Memory B cell (primary cell): Measurements from ENCODE around the gene VIL1.

Experiments
- ATAC-seq: fragments of 150-1000 bp; cut with Tn5 transposase; 2 replicates; pipeline ENCODE4 v1.10.0; 2021; ENCODE audit warnings: low read depth, mild to moderate bottlenecking, moderate library complexity
- DNase-seq, 2 donors: peaks; one replicate each; pipeline ENCODE4 v3.0.0; 2022; ENCODE audit warnings: low spot score in 2 of 2
- H3K27ac Mint-ChIP-seq: one replicate; pipeline ENCODE4 v1.8.0; 2022; ENCODE audit warnings: mild to moderate bottlenecking, moderate library complexity, mixed read lengths
- H3K27me3 Mint-ChIP-seq: one replicate; pipeline ENCODE4 v1.8.0; 2022; ENCODE audit warnings: mixed read lengths
- H3K36me3 Mint-ChIP-seq: one replicate; pipeline ENCODE4 v1.8.0; 2022; ENCODE audit warnings: mild to moderate bottlenecking, mixed read lengths
- H3K4me1 Mint-ChIP-seq: one replicate; pipeline ENCODE4 v1.8.0; 2022; ENCODE audit warnings: mixed read lengths
- H3K4me3 Mint-ChIP-seq: one replicate; pipeline ENCODE4 v1.8.0; 2022; ENCODE audit warnings: mild to moderate bottlenecking, moderate library complexity, mixed read lengths
- H3K9me3 Mint-ChIP-seq: one replicate; pipeline ENCODE4 v1.8.0; 2022; ENCODE audit warnings: mixed read lengths

Gene VIL1

DNA sequence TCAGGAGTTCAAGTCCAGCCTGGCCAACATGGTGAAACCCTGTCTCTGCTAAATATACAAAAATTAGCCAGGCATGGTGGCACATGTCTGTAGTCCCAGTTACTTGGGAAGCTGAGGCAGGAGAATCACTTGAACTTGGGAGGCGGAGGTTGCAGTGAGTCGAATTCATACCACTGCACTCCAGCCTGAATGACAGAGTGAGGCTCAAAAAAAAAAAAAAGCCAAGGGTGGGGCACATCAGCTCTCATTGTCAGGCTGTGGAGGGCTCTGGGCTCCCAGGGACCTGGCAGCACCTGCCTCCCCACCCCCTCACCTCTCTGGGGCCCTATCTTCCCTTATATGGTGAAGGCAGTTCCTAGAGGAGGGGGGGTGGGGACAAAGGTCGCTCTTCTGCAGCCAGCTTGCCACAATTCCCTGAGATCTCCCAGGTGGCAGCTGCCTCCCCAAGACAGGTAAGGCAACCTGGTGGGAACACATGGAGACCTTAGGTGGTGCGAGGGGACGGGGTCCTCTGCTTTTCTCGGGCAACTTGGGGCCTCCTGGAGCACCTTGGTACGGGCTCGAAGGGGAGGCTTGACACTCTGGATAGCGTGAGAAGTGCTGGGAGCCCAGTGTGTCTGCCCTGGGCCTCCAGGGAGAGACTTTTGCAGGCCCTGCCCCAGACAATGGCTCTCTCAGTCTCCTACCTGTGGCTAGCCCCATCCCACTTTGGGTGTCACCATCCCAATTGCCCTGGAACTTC lies at the start of gene VIL1:
VIL1 (plus strand) TSS at position 407 of the 742 bp plus-strand sequence. CDS start 4,656 bp downstream, outside the sequence.
- Mint-ChIP-seq H3K27me3 (peaks cover 3% of the 10 kb centered on the region), H3K9me3 (no peaks in the 10 kb centered on the region), H3K4me1 (no peaks in the 10 kb centered on the region), H3K36me3 (no peaks in the 10 kb centered on the region), H3K4me3 (no peak within 1 kb of the TSS), H3K27ac (no peak within 1 kb of the TSS)
- ATAC-seq = no peak
- DNase-seq = no peak

DNA sequence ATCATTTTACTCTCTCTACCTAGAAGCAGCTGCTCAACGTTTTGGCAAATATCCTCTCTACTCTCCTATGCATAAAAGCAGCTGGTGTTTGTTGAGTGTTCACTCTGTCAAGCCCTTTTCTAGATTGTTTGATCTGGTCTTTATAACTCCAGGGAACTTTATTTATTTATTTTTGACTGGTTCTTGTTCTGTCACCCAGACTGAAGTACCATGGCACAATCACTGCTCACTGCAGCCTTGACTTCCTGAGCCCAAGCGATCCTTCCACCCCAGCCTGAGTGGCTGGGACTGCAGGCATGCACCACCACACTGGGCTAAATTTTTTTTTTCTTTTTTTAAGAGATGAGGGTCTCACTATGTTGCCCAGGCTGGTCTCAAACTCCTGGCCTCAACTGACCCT lies 49.6 kb upstream of the VIL1 start:
- Mint-ChIP-seq H3K27ac (no peak overlapping the region), H3K9me3 (no peaks in the 10 kb centered on the region), H3K36me3 (no peaks in the 10 kb centered on the region), H3K4me1 (peaks cover 17% of the 10 kb centered on the region), H3K4me3 (no peak overlapping the region), H3K27me3 (no peaks in the 10 kb centered on the region)
- DNase-seq = no peak
- no peak for ATAC-seq

DNA sequence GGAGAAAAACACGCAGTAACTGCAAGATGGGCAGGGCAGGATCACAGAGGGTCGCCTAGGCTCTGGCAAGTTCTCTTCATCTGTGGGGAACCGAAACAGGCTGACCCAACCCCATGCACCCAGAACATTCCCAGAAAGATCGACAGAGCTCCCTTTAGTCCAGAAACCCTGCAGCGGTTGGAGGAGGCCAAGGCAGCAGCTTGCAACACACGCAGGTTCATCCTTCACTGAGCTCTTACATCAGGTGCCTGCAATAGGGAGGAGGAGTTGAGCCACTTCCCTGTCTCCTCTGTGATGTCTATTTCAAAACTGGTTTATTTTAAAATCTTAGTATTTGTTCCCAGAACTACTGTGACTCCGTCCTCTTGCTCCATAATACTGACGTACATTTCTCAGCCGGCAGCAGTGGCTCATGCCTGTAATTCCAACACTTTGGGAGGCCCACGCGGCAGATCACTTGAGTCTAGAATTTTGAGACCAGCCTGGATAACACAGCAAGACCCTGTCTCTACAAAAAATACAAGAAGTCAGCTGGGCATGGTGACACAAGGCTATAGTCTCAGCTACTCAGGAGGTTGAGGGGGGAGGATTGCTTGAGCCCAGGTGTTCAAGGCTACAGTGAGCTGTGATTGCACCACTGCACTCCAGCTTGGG lies 48.4 kb upstream of the VIL1 start:
- peaks cover 16% of the 10 kb centered on the region for H3K4me1 Mint-ChIP-seq
- H3K27ac Mint-ChIP-seq = peak overlapping the region; percentile 47
- no peaks in the 10 kb centered on the region for H3K9me3 Mint-ChIP-seq
- ATAC-seq = peak; percentile 37
- no peak for DNase-seq
- no peaks in the 10 kb centered on the region for H3K27me3 Mint-ChIP-seq
- H3K36me3 Mint-ChIP-seq = no peaks in the 10 kb centered on the region
- H3K4me3 Mint-ChIP-seq = no peak overlapping the region

DNA sequence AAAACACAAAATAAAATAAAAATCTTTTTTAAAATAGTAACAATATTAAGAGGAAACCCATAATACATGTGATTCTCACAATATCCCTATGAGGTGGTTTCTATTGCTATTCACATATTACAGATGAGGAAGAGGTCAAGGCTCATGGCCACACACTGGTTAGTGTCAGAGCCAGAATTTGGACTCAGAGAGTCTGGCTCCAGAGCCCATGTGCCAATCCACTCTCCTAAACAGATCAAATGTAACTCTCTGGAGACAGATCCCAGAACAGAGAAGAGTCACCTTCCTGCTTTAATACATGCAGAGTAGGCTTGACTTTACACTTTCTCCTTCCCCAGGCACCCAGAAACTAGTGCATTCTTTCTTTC lies 47.0 kb upstream of the VIL1 start:
- ATAC-seq (no peak), DNase-seq (no peak)
- H3K4me3 Mint-ChIP-seq = no peak overlapping the region
- H3K27me3 Mint-ChIP-seq = no peaks in the 10 kb centered on the region
- no peak overlapping the region for H3K27ac Mint-ChIP-seq
- no peaks in the 10 kb centered on the region for H3K9me3 Mint-ChIP-seq
- H3K36me3 Mint-ChIP-seq = no peaks in the 10 kb centered on the region
- H3K4me1 Mint-ChIP-seq = peaks cover 14% of the 10 kb centered on the region

DNA sequence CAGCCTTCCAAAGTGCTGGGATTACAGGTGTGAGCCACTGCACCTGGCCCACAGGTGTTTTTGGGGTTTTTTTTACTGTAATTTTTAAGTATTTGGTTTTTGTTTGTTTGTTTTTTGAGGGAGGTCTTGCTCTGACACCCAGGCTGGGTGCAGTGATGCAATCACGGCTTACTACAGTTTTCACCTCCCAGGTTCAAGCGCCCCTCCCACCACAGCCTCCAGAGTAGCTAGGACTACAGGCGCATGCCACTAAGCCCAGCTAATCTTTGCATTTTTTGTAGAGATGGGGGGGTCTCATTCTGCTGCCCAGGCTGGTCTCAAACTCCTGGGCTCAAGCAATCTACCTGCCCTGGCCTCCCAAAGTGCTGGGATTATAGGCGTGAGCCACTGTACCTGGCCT lies 44.1 kb upstream of the VIL1 start:
- DNase-seq = no peak
- ATAC-seq = no peak
- peaks cover 10% of the 10 kb centered on the region for H3K4me1 Mint-ChIP-seq
- no peaks in the 10 kb centered on the region for H3K36me3 Mint-ChIP-seq
- H3K9me3 Mint-ChIP-seq = no peaks in the 10 kb centered on the region
- no peaks in the 10 kb centered on the region for H3K27me3 Mint-ChIP-seq
- no peak overlapping the region for H3K4me3 Mint-ChIP-seq
- no peak overlapping the region for H3K27ac Mint-ChIP-seq

DNA sequence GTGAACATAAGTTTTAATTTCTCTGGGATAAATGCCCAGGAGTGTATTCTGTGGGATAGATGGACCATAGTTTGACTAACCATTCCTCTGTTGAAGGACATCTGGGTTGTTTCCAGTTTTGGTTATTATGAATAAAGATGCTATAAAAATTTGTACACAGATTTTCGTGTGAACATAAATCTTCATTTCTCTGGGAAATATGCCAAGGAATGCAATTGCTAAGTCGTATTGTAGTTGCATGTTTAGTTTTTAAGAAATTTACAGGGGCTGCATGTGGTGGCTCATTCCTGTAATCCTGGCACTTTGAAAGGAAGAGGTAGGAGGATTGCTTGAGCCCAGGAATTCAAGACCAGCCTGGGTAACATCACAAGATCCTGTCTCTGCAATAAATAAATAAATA lies 43.7 kb upstream of the VIL1 start:
- Mint-ChIP-seq H3K27me3 (no peaks in the 10 kb centered on the region), H3K4me1 (peaks cover 6% of the 10 kb centered on the region), H3K9me3 (no peaks in the 10 kb centered on the region), H3K27ac (no peak overlapping the region), H3K4me3 (no peak overlapping the region), H3K36me3 (no peaks in the 10 kb centered on the region)
- DNase-seq = no peak
- ATAC-seq = no peak

DNA sequence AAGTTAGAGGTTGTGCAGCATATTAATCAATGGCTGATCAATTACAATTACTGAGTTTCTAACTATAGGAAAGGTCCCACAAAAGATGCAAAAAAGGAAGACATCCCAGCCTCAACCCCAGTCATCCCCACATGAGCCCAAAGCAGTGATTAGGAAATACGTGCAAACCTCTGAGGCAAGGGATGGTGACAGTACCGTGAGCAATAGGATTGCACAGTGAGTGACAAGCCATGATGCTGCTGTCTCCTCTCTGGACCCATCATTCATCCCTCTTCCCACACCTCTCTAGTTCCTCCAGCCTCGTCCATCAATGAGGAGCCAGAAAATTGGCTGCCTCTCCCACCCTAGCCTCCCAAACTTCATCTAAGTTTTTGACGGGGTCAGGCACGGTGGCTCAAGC lies 40.9 kb upstream of the VIL1 start:
- H3K27ac Mint-ChIP-seq = no peak overlapping the region
- H3K27me3 Mint-ChIP-seq = peaks cover 6% of the 10 kb centered on the region
- H3K36me3 Mint-ChIP-seq = no peaks in the 10 kb centered on the region
- ATAC-seq = no peak
- H3K9me3 Mint-ChIP-seq = no peaks in the 10 kb centered on the region
- H3K4me3 Mint-ChIP-seq = no peak overlapping the region
- peaks cover 3% of the 10 kb centered on the region for H3K4me1 Mint-ChIP-seq
- no peak for DNase-seq

DNA sequence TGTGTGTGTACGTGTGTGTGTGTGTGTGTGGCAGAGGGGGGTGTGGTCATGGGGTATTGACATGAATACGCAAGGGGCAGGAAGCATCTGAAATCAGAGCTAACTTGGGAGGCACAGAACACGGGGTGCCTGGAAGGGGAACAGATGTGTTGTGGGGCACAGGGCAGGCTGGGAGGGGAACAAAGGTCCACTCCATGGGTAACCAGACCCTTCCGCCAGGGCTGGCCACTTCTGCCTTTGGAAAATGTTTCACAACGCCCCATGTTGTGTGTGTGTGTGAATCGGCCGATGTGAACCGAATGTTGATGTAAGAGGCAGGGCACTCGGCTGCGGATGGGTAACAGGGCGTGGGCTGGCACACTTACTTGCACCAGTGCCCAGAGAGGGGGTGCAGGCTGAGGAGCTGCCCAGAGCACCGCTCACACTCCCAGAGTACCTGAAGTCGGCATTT lies 37.0 kb upstream of the VIL1 start, which contains the start of gene SLC11A1:
SLC11A1 (plus strand) TSS at position 358 of the 451 bp plus-strand sequence. CDS start 96 bp downstream, outside the sequence.
- Mint-ChIP-seq H3K27ac (peak within 1 kb of the TSS; percentile 73), H3K27me3 (peaks cover 6% of the 10 kb centered on the region), H3K36me3 (no peaks in the 10 kb centered on the region), H3K4me3 (peak within 1 kb of the TSS; percentile 64), H3K4me1 (peaks cover 3% of the 10 kb centered on the region), H3K9me3 (no peaks in the 10 kb centered on the region)
- ATAC-seq = peak; percentile 47
- no peak for DNase-seq

DNA sequence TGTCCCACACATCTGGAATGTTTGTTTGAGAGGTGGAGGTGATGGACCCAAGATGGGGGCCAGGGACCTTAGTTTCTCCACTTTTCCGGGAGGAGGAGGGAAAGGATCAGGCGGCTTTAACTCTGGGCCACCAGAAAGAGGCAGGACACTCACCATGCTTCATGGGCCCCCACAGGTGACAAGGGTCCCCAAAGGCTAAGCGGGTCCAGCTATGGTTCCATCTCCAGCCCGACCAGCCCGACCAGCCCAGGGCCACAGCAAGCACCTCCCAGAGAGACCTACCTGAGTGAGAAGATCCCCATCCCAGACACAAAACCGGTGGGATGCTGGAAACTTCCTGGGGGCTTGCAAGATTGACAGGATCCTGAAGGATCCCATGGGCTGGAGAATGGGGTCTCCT lies 36.1 kb upstream of the VIL1 start:
- no peak overlapping the region for H3K27ac Mint-ChIP-seq

DNA sequence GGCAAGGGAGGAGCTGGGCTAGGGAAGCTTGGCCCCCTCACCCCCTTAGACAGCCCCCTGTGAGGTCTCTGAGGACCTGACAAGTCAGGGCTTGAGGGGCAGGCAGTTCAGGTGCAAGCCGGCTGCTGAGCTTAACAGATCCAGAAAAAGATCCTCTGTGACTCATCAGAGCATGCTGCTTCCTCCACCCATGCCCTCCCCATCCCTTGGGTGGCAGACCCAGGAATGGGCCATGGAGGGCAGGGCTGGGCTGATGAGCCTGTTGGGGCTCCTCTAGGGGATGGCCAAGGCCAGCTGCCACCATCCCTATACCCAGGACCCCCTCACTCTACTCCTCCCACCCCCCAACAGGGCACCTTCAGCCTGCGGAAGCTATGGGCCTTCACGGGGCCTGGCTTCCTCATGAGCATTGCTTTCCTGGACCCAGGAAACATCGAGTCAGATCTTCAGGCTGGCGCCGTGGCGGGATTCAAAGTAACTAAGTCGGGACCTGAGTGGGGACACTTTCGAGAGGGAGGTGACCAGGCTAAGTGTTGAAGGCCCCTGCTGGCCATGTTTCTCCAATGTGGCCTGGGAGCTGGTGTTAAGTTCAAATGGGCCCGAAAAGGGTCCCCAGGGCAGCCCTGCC lies 34.9 kb upstream of the VIL1 start:
- no peak for ATAC-seq
- no peaks in the 10 kb centered on the region for H3K36me3 Mint-ChIP-seq
- H3K4me3 Mint-ChIP-seq = no peak overlapping the region
- H3K4me1 Mint-ChIP-seq = peaks cover 6% of the 10 kb centered on the region
- no peaks in the 10 kb centered on the region for H3K9me3 Mint-ChIP-seq
- DNase-seq = no peak
- H3K27ac Mint-ChIP-seq = no peak overlapping the region
- peaks cover 8% of the 10 kb centered on the region for H3K27me3 Mint-ChIP-seq

More for the DNA sequence above, 36.1 kb upstream of the VIL1 start:
- Mint-ChIP-seq H3K27me3 (peaks cover 8% of the 10 kb centered on the region), H3K36me3 (no peaks in the 10 kb centered on the region), H3K4me1 (peaks cover 6% of the 10 kb centered on the region), H3K9me3 (no peaks in the 10 kb centered on the region), H3K4me3 (no peak overlapping the region)
- no peak for DNase-seq
- ATAC-seq = no peak

DNA sequence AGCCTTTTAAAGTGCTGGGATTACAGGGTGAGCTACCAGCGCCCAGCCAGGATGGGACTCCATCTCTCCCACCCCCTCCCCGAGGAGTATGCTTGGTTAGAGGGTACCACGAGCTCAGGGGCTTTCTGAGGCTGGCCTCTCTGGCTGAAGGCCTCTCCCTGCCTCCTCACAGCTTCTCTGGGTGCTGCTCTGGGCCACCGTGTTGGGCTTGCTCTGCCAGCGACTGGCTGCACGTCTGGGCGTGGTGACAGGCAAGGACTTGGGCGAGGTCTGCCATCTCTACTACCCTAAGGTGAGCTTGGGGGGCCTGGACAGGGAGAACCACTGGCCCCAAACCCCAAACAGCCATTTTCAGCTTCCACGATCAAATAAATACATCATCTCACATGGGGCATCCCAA lies 33.9 kb upstream of the VIL1 start:
- H3K9me3 Mint-ChIP-seq = no peaks in the 10 kb centered on the region
- no peaks in the 10 kb centered on the region for H3K36me3 Mint-ChIP-seq
- H3K4me1 Mint-ChIP-seq = peaks cover 6% of the 10 kb centered on the region
- no peak for DNase-seq
- no peak overlapping the region for H3K27ac Mint-ChIP-seq
- no peak for ATAC-seq
- H3K27me3 Mint-ChIP-seq = peaks cover 8% of the 10 kb centered on the region
- H3K4me3 Mint-ChIP-seq = no peak overlapping the region

DNA sequence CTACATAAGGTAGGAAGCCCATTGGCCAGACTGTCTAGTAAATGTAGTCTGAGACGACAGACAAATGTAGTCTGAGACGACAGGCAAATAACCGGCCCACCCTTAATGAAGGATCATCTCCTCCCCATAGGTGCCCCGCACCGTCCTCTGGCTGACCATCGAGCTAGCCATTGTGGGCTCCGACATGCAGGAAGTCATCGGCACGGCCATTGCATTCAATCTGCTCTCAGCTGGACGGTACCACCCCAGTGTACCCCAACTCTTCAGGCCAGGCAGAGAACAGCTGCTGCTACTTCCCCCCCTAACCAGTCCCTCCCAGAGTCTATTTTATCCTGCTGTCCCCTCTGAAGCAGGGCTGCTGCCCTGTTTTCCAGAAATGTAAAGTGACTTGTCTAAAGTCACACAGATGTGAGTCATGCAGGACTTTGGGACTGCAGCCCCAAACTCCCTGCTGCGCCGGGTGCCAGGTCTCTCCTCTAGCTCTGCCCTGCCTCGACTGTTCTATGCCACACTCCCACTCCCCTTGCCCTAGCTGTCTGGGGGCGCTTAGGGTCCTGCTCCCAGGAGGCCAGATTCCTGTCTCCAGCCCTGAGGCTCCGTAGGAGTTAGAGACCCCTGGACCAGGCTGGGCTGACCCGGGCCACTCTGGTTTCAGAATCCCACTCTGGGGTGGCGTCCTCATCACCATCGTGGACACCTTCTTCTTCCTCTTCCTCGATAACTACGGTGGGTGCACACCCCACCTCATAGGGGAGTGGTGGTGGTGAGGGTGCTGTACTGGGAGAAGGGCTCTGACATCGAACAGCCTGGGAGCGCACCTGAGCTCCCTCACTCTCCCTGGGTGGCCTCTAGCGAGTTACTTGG lies 32.2 kb upstream of the VIL1 start:
- Mint-ChIP-seq H3K9me3 (no peaks in the 10 kb centered on the region), H3K36me3 (no peaks in the 10 kb centered on the region), H3K4me1 (peaks cover 3% of the 10 kb centered on the region), H3K27me3 (peaks cover 6% of the 10 kb centered on the region), H3K4me3 (peak overlapping the region; percentile 46), H3K27ac (no peak overlapping the region)
- DNase-seq (no peak), ATAC-seq (no peak)

DNA sequence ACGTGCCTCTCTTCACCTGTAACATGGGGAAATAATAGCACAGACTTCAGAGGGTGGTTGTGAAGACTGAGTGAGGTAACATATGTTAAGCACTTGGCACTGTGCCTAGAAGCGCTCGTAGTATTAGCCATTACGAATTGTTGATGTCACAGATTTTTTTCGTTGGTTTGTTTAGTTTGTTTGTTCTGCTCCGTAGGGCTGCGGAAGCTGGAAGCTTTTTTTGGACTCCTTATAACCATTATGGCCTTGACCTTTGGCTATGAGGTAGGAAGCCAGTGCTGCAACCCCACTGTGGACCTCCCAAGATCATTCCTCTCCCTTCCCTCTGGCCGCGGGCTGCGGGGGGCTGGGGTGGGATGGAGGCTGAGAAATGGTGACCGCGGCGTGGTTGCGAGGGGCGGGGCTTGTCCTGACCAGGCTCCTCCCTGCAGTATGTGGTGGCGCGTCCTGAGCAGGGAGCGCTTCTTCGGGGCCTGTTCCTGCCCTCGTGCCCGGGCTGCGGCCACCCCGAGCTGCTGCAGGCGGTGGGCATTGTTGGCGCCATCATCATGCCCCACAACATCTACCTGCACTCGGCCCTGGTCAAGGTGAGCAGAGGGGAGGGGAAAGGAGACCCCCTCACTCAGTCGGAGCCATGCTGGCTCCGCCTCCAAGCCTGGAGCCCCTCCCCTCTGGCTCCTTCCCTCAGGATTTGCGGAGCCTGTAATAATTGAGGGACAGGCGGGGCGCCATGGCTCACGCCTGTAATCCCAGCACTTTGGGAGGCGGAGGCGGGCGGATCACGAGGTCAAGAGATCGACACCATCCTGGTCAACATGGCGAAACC lies 31.3 kb upstream of the VIL1 start:
- Mint-ChIP-seq H3K27me3 (peaks cover 2% of the 10 kb centered on the region), H3K27ac (no peak overlapping the region), H3K9me3 (no peaks in the 10 kb centered on the region), H3K4me1 (peaks cover 2% of the 10 kb centered on the region), H3K4me3 (peak overlapping the region; percentile 46), H3K36me3 (no peaks in the 10 kb centered on the region)
- ATAC-seq (peak; percentile 72), DNase-seq (no peak)
